CD4-positive, alpha-beta memory T cell (primary cell): ENCODE data around the gene SUPT4H1. TPM values are rescaled to one million over a fixed set of nuclear protein-coding genes. Genes with fewer than 3 reads are reported as not detected.

Experiments used
- CTCF ChIA-PET: fragments of 350-600 bp; sonication (Branson Sonifier 250); formaldehyde crosslinking; loops from one replicate; lab custom pipeline; 2021; ENCODE audit warnings: inconsistent platforms; ENCODE audit not compliant: partially characterized antibody; lab: Charles Lee
- POLR2A ChIA-PET: fragments of 350-600 bp; sonication (Branson Sonifier 250); formaldehyde crosslinking; loops from one replicate; lab custom pipeline; 2021; ENCODE audit not compliant: partially characterized antibody; lab: Charles Lee
- DNase-seq, 5 donors: peaks; one replicate each; pipeline versions ENCODE4 v3.0.0 to v3.0.0-alpha.2; 2020 to 2022; ENCODE audit warnings: mixed read lengths in 1 of 5
- H3K27ac ChIP-seq: one replicate; pipeline ENCODE4 v1.7.0; 2013; ENCODE audit warnings: low read depth, low read length
- H3K27me3 ChIP-seq: 2 replicates; pipeline ENCODE4 v1.7.0; 2013; ENCODE audit warnings: mild to moderate bottlenecking, low read length, moderate library complexity; ENCODE audit not compliant: insufficient read depth
- H3K36me3 ChIP-seq: 2 replicates; pipeline ENCODE4 v1.7.0; 2013; ENCODE audit warnings: mild to moderate bottlenecking, low read length, moderate library complexity; ENCODE audit not compliant: insufficient read depth
- H3K4me1 ChIP-seq: 2 replicates; pipeline ENCODE4 v1.7.0; 2013; ENCODE audit warnings: mild to moderate bottlenecking, low read length, moderate library complexity; ENCODE audit not compliant: insufficient read depth
- H3K4me3 ChIP-seq, 2 donors: one replicate each; pipeline ENCODE4 v1.7.0; 2013; ENCODE audit warnings: low read length in 2 of 2, mild to moderate bottlenecking in 1 of 2
- H3K9me3 ChIP-seq, 2 donors: one replicate each; pipeline ENCODE4 v1.7.0; 2013; ENCODE audit warnings: low read length in 2 of 2, control low read depth in 1 of 2; ENCODE audit not compliant: control insufficient read depth in 1 of 2
- H3K27ac Mint-ChIP-seq, 7 donors: one replicate each; pipeline ENCODE4 v1.8.0; 2020 to 2021; ENCODE audit warnings: mixed read lengths in 7 of 7, mild to moderate bottlenecking in 6 of 7, inconsistent platforms in 3 of 7, moderate library complexity in 3 of 7
- H3K27me3 Mint-ChIP-seq, 2 donors: one replicate each; pipeline ENCODE4 v1.8.0; 2020 to 2021; ENCODE audit warnings: mixed read lengths in 2 of 2
- H3K36me3 Mint-ChIP-seq, 2 donors: one replicate each; pipeline ENCODE4 v1.8.0; 2020 to 2021; ENCODE audit warnings: mixed read lengths in 2 of 2, inconsistent platforms in 1 of 2, mild to moderate bottlenecking in 1 of 2
- H3K4me1 Mint-ChIP-seq, 4 donors: one replicate each; pipeline ENCODE4 v1.8.0; 2020 to 2021; ENCODE audit warnings: mixed read lengths in 4 of 4, mild to moderate bottlenecking in 1 of 4
- H3K4me3 Mint-ChIP-seq, 8 donors: one replicate each; pipeline ENCODE4 v1.8.0; 2020 to 2021; ENCODE audit warnings: mixed read lengths in 8 of 8, mild to moderate bottlenecking in 7 of 8, moderate library complexity in 6 of 8, inconsistent platforms in 3 of 8
- H3K9me3 Mint-ChIP-seq, 8 donors: one replicate each; pipeline ENCODE4 v1.8.0; 2020 to 2021; ENCODE audit warnings: mixed read lengths in 8 of 8, mild to moderate bottlenecking in 5 of 8, inconsistent platforms in 3 of 8, moderate library complexity in 1 of 8
- intact Hi-C: fragments of 100-400 bp; cut with micrococcal nuclease; formaldehyde crosslinking; loops from one replicate; pipeline ENCODE4 v1.15.1; 2023
- polyA plus RNA-seq, 2 donors: library from polyadenylated mRNA; unstranded; fragments of 300-500 nt; fragmentation: Illumina TruSeq; gene quantifications; one replicate each; pipeline ENCODE4 v1.2.3, GENCODE V29; 2021
- total RNA-seq, 2 experiments: library from RNA; stranded (reverse); gene quantifications; one replicate each; pipeline ENCODE4 v1.2.3, GENCODE V29; 2021

The SUPT4H1 gene
- total and polyA plus RNA-seq, 4 experiments from 2014 or later: 61.4 to 120 (median 84.8) TPM

GRCh38 chr17:58309918-58310259, 42.1 kb downstream of the SUPT4H1 start:
- CTCF ChIA-PET: interaction anchor here (0.8 to 1.5 kb wide), 2 partner anchors 108 to 694 kb away, joined by 3 to 4 read pairs; partner anchors contain the start of gene RNF43

GRCh38 chr17:58308985-58309917, 42.8 kb downstream of the SUPT4H1 start:
- intact Hi-C loops: no loop called here
- Mint-ChIP-seq H3K4me3 (no peak overlapping the region), H3K4me1 (peaks cover under 1 to 8% (median 4%) of the 10 kb centered on the region in 4 donors), H3K36me3 (peaks cover 12 to 14% of the 10 kb centered on the region in 2 donors), H3K27me3 (no peaks in the 10 kb centered on the region), H3K9me3 (no peaks in the 10 kb centered on the region), H3K27ac (peak overlapping the region in 2 of 7 donors; percentile 53 to 55)
- H3K4me1 ChIP-seq: peaks cover 4% of the 10 kb centered on the region
- H3K36me3 ChIP-seq: peaks cover 4% of the 10 kb centered on the region
- H3K9me3 ChIP-seq: no peaks in the 10 kb centered on the region
- no peaks in the 10 kb centered on the region for H3K27me3 ChIP-seq
- POLR2A ChIA-PET: interaction anchor here (0.9 to 1.0 kb wide), 2 partner anchors 35 to 42 kb away, joined by 3 read pairs; partner anchors contain the start of gene SUPT4H1
- no peak overlapping the region for H3K4me3 ChIP-seq
- H3K27ac ChIP-seq: no peak overlapping the region
- no peak for DNase-seq
- CTCF ChIA-PET: interaction anchor here (0.8 to 2.1 kb wide), 3 partner anchors 8 to 695 kb away, joined by 3 to 9 read pairs (median 6); partner anchors contain the start of gene RNF43

More at GRCh38 chr17:58309918-58310259, 42.1 kb downstream of the SUPT4H1 start:
- no peak overlapping the region for H3K4me3 ChIP-seq
- no peaks in the 10 kb centered on the region for H3K27me3 ChIP-seq
- H3K27me3 Mint-ChIP-seq: no peaks in the 10 kb centered on the region
- DNase-seq: no peak
- no peaks in the 10 kb centered on the region for H3K9me3 ChIP-seq
- peak overlapping the region in 1 of 7 donors; percentile 18 for H3K27ac Mint-ChIP-seq
- POLR2A ChIA-PET: no interaction called here
- no peak overlapping the region for H3K4me3 Mint-ChIP-seq
- H3K36me3 ChIP-seq: peaks cover 4% of the 10 kb centered on the region
- no peaks in the 10 kb centered on the region for H3K4me1 ChIP-seq
- intact Hi-C loops: no loop called here
- H3K9me3 Mint-ChIP-seq: no peaks in the 10 kb centered on the region
- H3K27ac ChIP-seq: no peak overlapping the region
- H3K4me1 Mint-ChIP-seq: peaks cover 0 to 6% (median 1%) of the 10 kb centered on the region in 4 donors
- peaks cover 12 to 14% of the 10 kb centered on the region in 2 donors for H3K36me3 Mint-ChIP-seq

GRCh38 chr17:58308173-58308984, 43.6 kb downstream of the SUPT4H1 start:
- no peak overlapping the region for H3K4me3 ChIP-seq
- H3K4me1 ChIP-seq: peaks cover 4% of the 10 kb centered on the region
- no peaks in the 10 kb centered on the region for H3K27me3 ChIP-seq
- peaks cover 3 to 12% (median 7%) of the 10 kb centered on the region in 4 donors for H3K4me1 Mint-ChIP-seq
- no peak overlapping the region for H3K4me3 Mint-ChIP-seq
- no peak overlapping the region for H3K27ac Mint-ChIP-seq
- H3K36me3 ChIP-seq: peaks cover 4% of the 10 kb centered on the region
- no peaks in the 10 kb centered on the region for H3K9me3 Mint-ChIP-seq
- intact Hi-C loops: no loop called here
- no peak for DNase-seq
- H3K36me3 Mint-ChIP-seq: peaks cover 12 to 16% of the 10 kb centered on the region in 2 donors
- no peak overlapping the region for H3K27ac ChIP-seq
- no peaks in the 10 kb centered on the region for H3K27me3 Mint-ChIP-seq
- CTCF ChIA-PET: interaction anchor here (2.0 to 2.1 kb wide), 2 partner anchors 9 to 109 kb away, joined by 6 to 9 read pairs; partner anchors contain the start of gene RNF43
- POLR2A ChIA-PET: interaction anchor here (0.9 to 1.6 kb wide), 5 partner anchors 20 to 44 kb away, joined by 3 to 5 read pairs (median 3); partner anchors contain the start of gene SUPT4H1
- H3K9me3 ChIP-seq: no peaks in the 10 kb centered on the region

GRCh38 chr17:58307468-58308172, 44.4 kb downstream of the SUPT4H1 start:
- Histone ChIP-seq H3K36me3 (peaks cover 4% of the 10 kb centered on the region), H3K27me3 (no peaks in the 10 kb centered on the region), H3K9me3 (no peaks in the 10 kb centered on the region), H3K4me3 (no peak overlapping the region), H3K27ac (no peak overlapping the region), H3K4me1 (peaks cover 4% of the 10 kb centered on the region)
- Mint-ChIP-seq H3K36me3 (peaks cover 12 to 13% of the 10 kb centered on the region in 2 donors), H3K4me1 (peaks cover 3 to 10% (median 7%) of the 10 kb centered on the region in 4 donors), H3K9me3 (no peaks in the 10 kb centered on the region), H3K4me3 (no peak overlapping the region), H3K27me3 (no peaks in the 10 kb centered on the region), H3K27ac (peak overlapping the region in 2 of 7 donors; percentile 40 to 48)
- POLR2A ChIA-PET: interaction anchor here (1.0 to 1.6 kb wide), 3 partner anchors 20 to 44 kb away, joined by 3 to 5 read pairs (median 4); partner anchors contain the start of gene SUPT4H1
- no peak for DNase-seq
- CTCF ChIA-PET: interaction anchor here (2.0 to 2.1 kb wide), 2 partner anchors 10 to 110 kb away, joined by 6 to 9 read pairs; partner anchors contain the start of gene RNF43
- intact Hi-C loops: no loop called here

GRCh38 chr17:58306131-58306951, 45.7 kb downstream of the SUPT4H1 start:
- H3K4me3 Mint-ChIP-seq: no peak overlapping the region
- H3K36me3 Mint-ChIP-seq: peaks cover 12% of the 10 kb centered on the region in 2 donors
- CTCF ChIA-PET: interaction anchor here (1.0 to 4.3 kb wide), 5 partner anchors 9 to 111 kb away, joined by 3 to 52 read pairs (median 27); partner anchors contain the start of gene RNF43
- no peaks in the 10 kb centered on the region for H3K27me3 Mint-ChIP-seq
- Histone ChIP-seq H3K4me1 (peaks cover 4% of the 10 kb centered on the region), H3K36me3 (peaks cover 4% of the 10 kb centered on the region), H3K4me3 (no peak overlapping the region), H3K9me3 (no peaks in the 10 kb centered on the region), H3K27me3 (no peaks in the 10 kb centered on the region), H3K27ac (no peak overlapping the region)
- H3K4me1 Mint-ChIP-seq: peaks cover 3 to 10% (median 5%) of the 10 kb centered on the region in 4 donors
- peak overlapping the region in 1 of 7 donors; percentile 41 for H3K27ac Mint-ChIP-seq
- intact Hi-C loops: no loop called here
- POLR2A ChIA-PET: interaction anchor here (0.9 kb wide), 1 partner anchor 38 kb away, joined by 4 read pairs; no protein-coding TSS in a partner anchor
- no peak for DNase-seq
- H3K9me3 Mint-ChIP-seq: no peaks in the 10 kb centered on the region

- DNase-seq: no peak
- H3K4me1 ChIP-seq: peaks cover 4% of the 10 kb centered on the region
- peaks cover 12% of the 10 kb centered on the region in 2 donors for H3K36me3 Mint-ChIP-seq
Observed at GRCh38 chr17:58305626-58306025, 46.4 kb downstream of the SUPT4H1 start.

More at GRCh38 chr17:58305626-58306025, 46.4 kb downstream of the SUPT4H1 start:
- Mint-ChIP-seq H3K4me1 (peaks cover 4 to 10% (median 5%) of the 10 kb centered on the region in 4 donors), H3K27ac (no peak overlapping the region), H3K4me3 (no peak overlapping the region), H3K27me3 (no peaks in the 10 kb centered on the region), H3K9me3 (no peaks in the 10 kb centered on the region)
- intact Hi-C loops: no loop called here
- peaks cover 4% of the 10 kb centered on the region for H3K36me3 ChIP-seq
- no peaks in the 10 kb centered on the region for H3K27me3 ChIP-seq
- H3K27ac ChIP-seq: no peak overlapping the region
- ChIA-PET POLR2A (interaction anchor here (0.9 kb wide), 1 partner anchor 39 kb away, joined by 4 read pairs; no protein-coding TSS in a partner anchor), CTCF (interaction anchor here (0.9 to 4.3 kb wide), 8 partner anchors 10 to 143 kb away, joined by 3 to 52 read pairs (median 7); partner anchors contain the start of gene RNF43)
- H3K4me3 ChIP-seq: no peak overlapping the region
- H3K9me3 ChIP-seq: no peaks in the 10 kb centered on the region
